Transverse colon (tissue), 4 donors: Measurements from ENCODE around the gene CSRP1. TPM values are rescaled to one million over a fixed set of nuclear protein-coding genes. Genes with fewer than 3 reads are reported as not detected.

Source experiments
- DNase-seq: peaks from one replicate; pipeline ENCODE4 v3.0.0-alpha.2; 2019
- H3K27ac ChIP-seq, 4 donors: fragments of 200-600 bp; sonication (generic); 2 replicates each; pipeline ENCODE4 v1.5.1; 2016 to 2018; ENCODE audit warnings: inconsistent platforms in 4 of 4
- H3K27me3 ChIP-seq: fragments of 200-600 bp; sonication (generic); 2 replicates; pipeline ENCODE4 v1.5.1; 2017; ENCODE audit warnings: inconsistent platforms
- H3K36me3 ChIP-seq, 4 donors: fragments of 200-600 bp; sonication (generic); 2 replicates each; pipeline ENCODE4 v1.5.1; 2017 to 2019; ENCODE audit warnings: inconsistent platforms in 4 of 4
- H3K4me1 ChIP-seq, 4 donors: fragments of 200-600 bp; sonication (generic); 2 replicates each; pipeline ENCODE4 v1.5.1; 2017 to 2020; ENCODE audit warnings: inconsistent platforms in 4 of 4
- H3K4me3 ChIP-seq, 4 donors: fragments of 200-600 bp; sonication (generic); 1 replicate in 1 of 4; 2 replicates in 3 of 4; pipeline versions ENCODE4 v1.5.1 to v1.6.1; 2017 to 2019; ENCODE audit warnings: inconsistent platforms in 4 of 4
- H3K9me3 ChIP-seq, 2 donors: fragments of 200-600 bp; sonication (generic); 2 replicates each; pipeline ENCODE4 v1.5.1; 2017 to 2019; ENCODE audit warnings: inconsistent platforms in 2 of 2
- CTCF ChIP-seq, 5 experiments: fragments of 200-600 bp in 3 of 5; fragments of 450-650 bp in 2 of 5; sonication (generic) in 3 of 5; IDR thresholded peaks; 1 replicate in 2 of 5; 2 replicates in 3 of 5; pipeline ENCODE4 v1.5.1; 2016 to 2017; ENCODE audit warnings: antibody characterized with exemption in 5 of 5, inconsistent platforms in 3 of 5, mild to moderate bottlenecking in 2 of 5, moderate library complexity in 1 of 5
- EP300 ChIP-seq: sonication (generic); formaldehyde crosslinking; IDR thresholded peaks from one replicate; pipeline ENCODE4 v1.6.1; 2017; ENCODE audit warnings: antibody characterized with exemption, low read depth
- POLR2A ChIP-seq: fragments of 450-650 bp; IDR thresholded peaks from one replicate; pipeline ENCODE4 v1.6.1; 2016; ENCODE audit warnings: antibody characterized with exemption, mild to moderate bottlenecking, moderate library complexity
- POLR2AphosphoS5 ChIP-seq, 3 donors: sonication (generic); formaldehyde crosslinking; IDR thresholded peaks; one replicate each; pipeline ENCODE4 v1.6.1; 2016; ENCODE audit warnings: antibody characterized with exemption in 3 of 3
- WGBS, 2 donors: methylation state at CpG; one replicate each; pipeline ENCODE4 v1.1.5; 2018; ENCODE audit warnings: low coverage in 1 of 2; 5-methylcytosine and 5-hydroxymethylcytosine counted together
- in situ Hi-C, 4 donors: fragments of 200-750 bp; cut with MboI; loops; one replicate each; pipeline versions ENCODE4 v1.15.0 to v1.15.1; 2017; ENCODE audit warnings: low sequenced_read_pairs in 3 of 4, low pct_ligation_motif_present in 1 of 4, low pct_unique_long_range_greater_than_20kb in 1 of 4
- intact Hi-C: fragments of 100-400 bp; cut with DNase I; formaldehyde crosslinking; loops from one replicate; pipeline ENCODE4 v1.15.1; 2023; ENCODE audit warnings: low total_unique reads
- total RNA-seq, 4 donors: library from RNA; depleted of rRNA; stranded (reverse); fragments of >200 nt; gene quantifications; one replicate each; pipeline ENCODE4 v1.1.0, GENCODE V29; 2016

Gene CSRP1
- total RNA-seq, 4 donors from 2014 or later: 697 to 1,474 (median 915) TPM

- DNase-seq: no peak
- Histone ChIP-seq H3K4me3 (peak overlapping the region; percentile 5 to 88 (median 68)), H3K4me1 (peaks cover 19 to 79% (median 54%) of the 10 kb centered on the region in 4 donors), H3K36me3 (no peaks in the 10 kb centered on the region), H3K27me3 (no peaks in the 10 kb centered on the region), H3K9me3 (no peaks in the 10 kb centered on the region), H3K27ac (peak overlapping the region; percentile 93 to 97 (median 96))
- in situ Hi-C loops: no loop called here
- WGBS, 2 donors: 41 to 56% methylated on average over 3 of the region's 3 CpGs
- TF ChIP-seq POLR2AphosphoS5 (IDR thresholded peaks at IDR 0.05) (peak in 1 of 3 donors; percentile 16), POLR2A (no peak)
- intact Hi-C loops: no loop called here
Observed at GRCh38 chr1:201504179-201504631, 2.7 kb downstream of the CSRP1 start.

GRCh38 chr1:201503397-201504176, 3.3 kb downstream of the CSRP1 start:
- H3K36me3 ChIP-seq: no peaks in the 10 kb centered on the region
- peak overlapping the region; percentile 93 to 97 (median 96) for H3K27ac ChIP-seq
- peak; percentile 47 for DNase-seq
- H3K9me3 ChIP-seq: no peaks in the 10 kb centered on the region
- in situ Hi-C loops (no loop called here), intact Hi-C loops (no loop called here)
- peak overlapping the region; percentile 5 to 71 (median 46) for H3K4me3 ChIP-seq
- H3K4me1 ChIP-seq: peaks cover 19 to 83% (median 56%) of the 10 kb centered on the region in 4 donors
- no peaks in the 10 kb centered on the region for H3K27me3 ChIP-seq
- WGBS, 2 donors: 52 to 67% methylated on average over 3 to 13 of the region's 13 CpGs
- TF ChIP-seq EP300: peak; percentile 96
- TF ChIP-seq POLR2AphosphoS5 (IDR thresholded peaks at IDR 0.05): peak; percentile 83 to 90 (median 90)
- TF ChIP-seq POLR2A: peak; percentile 51
- TF ChIP-seq CTCF (IDR thresholded peaks at IDR 0.05): no peak

- 68% methylated on average over 3 of the region's 3 CpGs; no CpG with 5 or more reads in 1 of the 2 donors for WGBS, 2 donors
- no peaks in the 10 kb centered on the region for H3K9me3 ChIP-seq
- H3K27ac ChIP-seq: peak overlapping the region; percentile 93 to 97 (median 96)
- no peak for TF ChIP-seq POLR2A
- peak in 1 of 3 donors; percentile 26 for TF ChIP-seq POLR2AphosphoS5 (IDR thresholded peaks at IDR 0.05)
- no peaks in the 10 kb centered on the region for H3K27me3 ChIP-seq
- peak overlapping the region in 1 of 4 donors; percentile 7 for H3K4me3 ChIP-seq
- in situ Hi-C loops (no loop called here), intact Hi-C loops (no loop called here)
- peaks cover 19 to 84% (median 53%) of the 10 kb centered on the region in 4 donors for H3K4me1 ChIP-seq
- H3K36me3 ChIP-seq: no peaks in the 10 kb centered on the region
- DNase-seq: no peak
Observed at GRCh38 chr1:201502511-201502857, 4.4 kb downstream of the CSRP1 start.

GRCh38 chr1:201501812-201502510, 5.0 kb downstream of the CSRP1 start:
- Histone ChIP-seq H3K36me3 (no peaks in the 10 kb centered on the region), H3K27me3 (no peaks in the 10 kb centered on the region), H3K9me3 (no peaks in the 10 kb centered on the region), H3K4me1 (peaks cover 19 to 81% (median 49%) of the 10 kb centered on the region in 4 donors), H3K27ac (peak overlapping the region; percentile 93 to 97 (median 96)), H3K4me3 (peak overlapping the region in 1 of 4 donors; percentile 7)
- no peak for DNase-seq
- intact Hi-C loops: no loop called here
- WGBS, 2 donors: 64 to 81% methylated on average over 5 to 10 of the region's 10 CpGs
- in situ Hi-C loops: no loop called here
- TF ChIP-seq POLR2AphosphoS5 (IDR thresholded peaks at IDR 0.05) (peak in 1 of 3 donors; percentile 64), POLR2A (no peak)

GRCh38 chr1:201501144-201501543, 5.8 kb downstream of the CSRP1 start:
- Histone ChIP-seq H3K36me3 (no peaks in the 10 kb centered on the region), H3K27me3 (no peaks in the 10 kb centered on the region), H3K4me1 (peaks cover 22 to 88% (median 54%) of the 10 kb centered on the region in 4 donors), H3K27ac (peak overlapping the region; percentile 93 to 97 (median 96)), H3K4me3 (no peak overlapping the region), H3K9me3 (no peaks in the 10 kb centered on the region)
- WGBS, 2 donors: 76% methylated on average over 8 of the region's 8 CpGs; no CpG with 5 or more reads in 1 of the 2 donors
- TF ChIP-seq POLR2AphosphoS5 (IDR thresholded peaks at IDR 0.05): peak; percentile 12 to 65 (median 51)
- no peak for TF ChIP-seq POLR2A
- no peak for TF ChIP-seq EP300
- in situ Hi-C loops: no loop called here
- intact Hi-C loops: no loop called here
- DNase-seq: no peak
